HG03097 (cell line): Measurements from ENCODE around the gene CHST8.
"Not testable (repeated sequence)": the region's sequence is repeated elsewhere in the genome, so short reads cannot be mapped to it uniquely, and the experiment has no call there.

ENCODE experiments used
- ATAC-seq: cut with Tn5 transposase; IDR thresholded peaks from one replicate; pipeline ENCODE4 v1.9.1; 2021; ENCODE audit not compliant: unreplicated experiment, low FRiP score

The CHST8 gene

GRCh38 chr19:33688171-33688992, 66.6 kb downstream of the CHST8 start:
- ATAC-seq: no peak

GRCh38 chr19:33689138-33689746, 67.5 kb downstream of the CHST8 start:
- no peak for ATAC-seq

GRCh38 chr19:33689868-33690267, 68.1 kb downstream of the CHST8 start:
- no peak for ATAC-seq

DNA sequence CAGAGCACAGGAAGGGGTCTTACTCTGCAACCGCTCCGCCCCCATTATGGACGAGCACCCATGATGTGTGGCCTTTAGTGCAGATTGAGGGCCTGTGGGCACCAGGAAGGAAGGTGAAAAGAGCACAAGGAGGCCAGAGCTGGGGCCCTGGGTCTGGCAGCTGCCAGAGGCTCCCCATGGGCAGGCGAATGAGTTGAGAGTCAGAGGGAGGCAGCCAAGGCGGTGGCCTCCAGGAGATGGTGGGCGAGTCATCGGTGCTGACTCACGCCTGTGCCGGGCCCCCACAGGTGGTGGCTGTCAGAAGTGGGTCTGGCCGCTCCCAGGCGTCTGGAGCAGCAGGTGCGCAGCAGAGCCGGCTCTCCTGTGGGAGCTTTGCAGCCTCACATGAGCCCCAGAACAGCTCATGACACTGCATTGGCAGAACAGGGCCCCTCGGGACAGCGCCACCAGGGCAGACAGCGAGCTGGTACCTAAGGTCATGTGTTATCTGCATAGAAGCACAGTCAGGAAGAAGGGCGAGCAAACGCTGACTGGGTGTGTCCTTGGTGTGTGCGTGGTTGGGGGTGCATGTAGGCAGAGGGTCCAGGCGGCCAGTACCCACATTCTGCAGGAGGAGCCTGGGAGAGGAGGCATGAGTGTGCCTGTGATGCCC, 68.8 kb downstream of the CHST8 start:
- ATAC-seq: no peak

DNA sequence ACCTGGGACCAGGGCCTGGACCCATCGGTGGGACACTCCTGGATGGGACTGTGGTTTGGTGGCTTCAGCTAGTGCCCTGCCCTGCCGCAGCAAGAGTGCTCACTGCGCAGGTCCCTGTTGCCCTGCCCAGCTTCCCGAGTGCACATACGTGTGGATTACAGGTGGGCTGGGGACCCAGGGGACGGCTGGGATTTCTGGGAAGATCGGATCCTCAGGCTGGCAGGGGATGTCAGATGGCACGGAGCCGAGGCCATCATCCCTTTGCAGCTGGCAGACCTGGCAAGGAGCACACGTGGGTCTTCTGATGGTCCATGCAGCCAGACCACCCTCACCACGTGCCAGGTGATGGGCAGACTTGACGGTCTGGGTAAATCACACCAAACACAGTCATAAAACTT, 69.3 kb downstream of the CHST8 start:
- ATAC-seq: no peak

GRCh38 chr19:33691736-33692135, 70.0 kb downstream of the CHST8 start:
- ATAC-seq: no peak

DNA sequence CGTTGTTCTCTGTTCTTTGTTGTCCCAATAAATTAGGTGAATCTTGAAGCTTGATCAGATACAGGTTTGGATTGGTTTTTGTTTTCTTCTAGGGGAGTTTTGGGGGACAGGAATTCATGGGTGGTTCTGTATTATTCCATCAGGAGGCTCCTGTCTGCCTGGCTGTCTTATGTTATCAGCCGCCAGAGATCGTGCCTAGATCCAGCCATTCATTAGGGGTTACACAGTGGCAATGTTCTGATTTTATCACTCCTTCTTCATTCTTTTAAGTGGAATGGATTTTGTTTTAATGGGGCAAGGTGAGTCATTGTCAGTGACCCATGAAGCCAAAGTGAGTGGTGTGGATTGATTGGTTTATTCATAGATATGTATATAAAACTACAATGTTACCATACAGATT, 71.9 kb downstream of the CHST8 start:
- no peak for ATAC-seq

GRCh38 chr19:33695547-33695946, 73.8 kb downstream of the CHST8 start:
- not testable (repeated sequence) for ATAC-seq

- no peak for ATAC-seq
These were observed 76.0 kb downstream of the CHST8 start for GRCh38 chr19:33697766-33698165.

DNA sequence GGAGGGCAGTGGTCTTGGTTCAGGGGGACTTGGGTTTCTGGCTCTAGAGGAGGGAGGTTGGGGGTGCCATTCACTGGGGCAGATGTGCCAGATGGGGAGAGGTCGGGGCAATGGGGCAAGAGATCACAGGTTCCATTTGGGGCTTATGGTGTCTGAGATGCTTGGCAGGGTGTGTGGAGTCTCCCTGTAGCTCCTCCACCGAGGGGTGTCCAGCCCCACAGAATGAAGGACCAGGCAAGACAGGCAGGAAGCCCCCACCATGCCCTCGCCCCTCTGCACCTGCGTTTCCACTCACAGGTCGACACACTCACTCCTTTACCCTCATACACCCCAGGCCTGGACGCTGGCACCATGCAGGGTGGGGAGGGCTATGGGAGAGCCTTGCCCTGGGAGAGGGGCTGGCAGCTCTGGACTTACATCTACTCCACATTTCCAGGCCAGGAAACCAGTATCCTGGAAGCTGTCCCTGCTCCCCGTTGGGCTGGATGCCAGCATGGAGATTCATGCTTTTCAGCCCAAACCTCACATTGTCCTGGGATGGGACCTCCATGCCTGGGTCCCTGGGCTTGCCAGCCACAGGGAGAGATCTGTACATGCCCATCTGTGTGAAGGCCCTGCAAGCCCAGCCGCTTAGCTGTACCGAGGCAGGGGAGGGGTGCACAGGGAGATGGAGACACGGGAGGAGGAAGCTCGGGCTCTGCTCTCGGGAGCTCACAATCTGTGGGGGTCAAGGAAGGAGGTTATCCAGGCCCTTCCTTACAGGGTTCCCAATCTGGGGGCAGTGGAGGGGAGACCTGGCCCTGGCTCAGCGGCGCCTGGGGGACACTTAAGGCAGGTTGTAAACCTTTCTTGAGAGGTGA, 77.1 kb downstream of the CHST8 start:
- no peak for ATAC-seq

DNA sequence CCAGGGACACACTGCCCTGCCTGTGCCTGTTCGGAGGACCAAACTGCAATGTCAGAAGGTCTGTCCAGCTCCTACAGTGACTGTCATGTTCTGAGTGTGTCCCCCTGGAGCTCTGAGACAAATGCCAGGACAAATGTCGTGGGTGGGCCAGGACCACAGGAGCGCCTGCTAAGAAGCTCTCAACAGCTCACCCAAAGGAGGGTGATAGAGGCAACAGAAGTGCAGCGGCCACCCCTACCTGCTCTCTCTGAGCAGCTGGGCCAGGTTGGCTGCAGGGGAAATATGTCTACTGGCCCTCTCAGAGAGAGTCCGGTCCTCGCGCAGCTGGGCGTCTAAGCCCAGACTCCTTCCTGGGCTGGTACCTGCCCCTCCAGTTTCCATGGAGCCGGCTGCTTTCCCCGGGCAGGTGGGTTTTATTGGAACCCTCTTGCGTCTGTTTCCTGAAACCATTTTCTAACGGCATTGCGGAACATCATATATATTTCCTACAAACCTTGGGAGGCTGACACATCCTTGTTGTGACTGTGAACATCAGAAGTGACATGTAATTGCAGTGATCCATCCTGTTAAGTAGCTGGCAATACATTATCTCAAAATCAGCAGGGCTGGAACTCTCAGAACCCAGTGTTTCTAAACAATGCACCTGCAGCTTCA, 78.1 kb downstream of the CHST8 start:
- no peak for ATAC-seq

GRCh38 chr19:33700408-33701013, 78.8 kb downstream of the CHST8 start:
- ATAC-seq: no peak

GRCh38 chr19:33701565-33701964, 79.8 kb downstream of the CHST8 start:
- ATAC-seq: no peak

GRCh38 chr19:33702606-33703437, 81.1 kb downstream of the CHST8 start:
- ATAC-seq: no peak

GRCh38 chr19:33703438-33703750, 81.6 kb downstream of the CHST8 start:
- ATAC-seq: no peak

DNA sequence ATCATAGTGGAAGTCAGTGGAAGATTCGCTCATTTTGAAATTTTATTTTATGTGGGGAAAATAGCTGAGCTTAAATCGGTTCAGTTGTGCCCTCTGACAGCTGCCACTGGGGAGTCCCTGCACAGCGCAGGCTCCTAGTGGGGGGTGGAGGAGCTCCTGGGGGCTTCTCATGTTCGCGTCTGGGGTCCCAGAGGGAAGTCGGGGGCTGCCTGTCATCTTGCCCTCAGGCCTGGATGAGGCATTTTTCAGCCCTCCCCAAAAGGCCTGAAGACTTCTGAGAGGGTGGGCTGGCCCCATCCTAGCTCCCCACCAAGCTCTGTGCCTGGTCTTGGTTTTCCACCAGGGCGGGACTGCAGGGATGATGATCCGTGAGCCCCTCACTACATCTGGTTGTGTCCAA, 82.1 kb downstream of the CHST8 start:
- no peak for ATAC-seq

DNA sequence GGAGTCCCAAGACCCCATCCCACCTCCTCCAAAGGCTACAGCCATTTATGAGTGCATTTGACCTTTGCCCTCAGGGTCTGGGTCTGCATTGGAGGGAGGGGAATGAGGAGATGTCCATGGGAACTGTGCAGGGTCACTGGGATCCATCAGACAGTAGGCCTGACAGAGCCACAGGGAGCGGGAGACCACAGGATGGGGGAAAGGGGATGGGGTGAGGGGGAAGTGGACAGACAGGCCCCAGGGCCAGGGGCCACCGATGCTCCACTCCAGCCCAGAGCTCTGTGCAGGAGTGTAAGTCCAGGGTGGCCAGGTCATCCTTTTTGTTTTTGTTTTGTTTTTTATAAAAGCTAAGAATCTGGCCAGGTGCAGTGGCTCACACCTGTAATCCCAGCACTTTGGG, 82.5 kb downstream of the CHST8 start:
- no peak for ATAC-seq

- no peak for ATAC-seq
These were observed 83.5 kb downstream of the CHST8 start for GRCh38 chr19:33705090-33705847.

DNA sequence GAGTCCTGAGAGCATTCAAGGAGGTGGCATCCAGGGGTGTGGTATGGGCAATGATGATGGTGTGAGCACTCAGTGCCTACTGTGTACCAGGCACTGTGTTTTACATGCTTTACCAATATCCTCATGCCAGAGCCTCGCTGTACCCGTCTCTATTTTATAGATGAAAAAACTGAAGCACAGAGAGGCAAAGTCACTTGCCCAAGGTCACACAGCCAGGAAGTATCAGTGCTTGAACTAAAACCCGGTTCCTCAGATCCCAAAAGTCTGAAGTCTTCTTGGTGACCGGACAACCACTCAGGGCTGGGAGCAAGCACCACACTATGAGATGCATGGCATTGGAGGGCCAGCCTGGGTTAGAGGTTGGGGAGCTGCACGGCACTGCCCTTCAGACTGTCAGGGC, 84.1 kb downstream of the CHST8 start:
- no peak for ATAC-seq
